ENCODE measurements around the gene CSRP3.

Gene CSRP3

GRCh38 chr11:19187833-19188258, 13.9 kb downstream of the CSRP3 start:
- no peak overlapping the region for H3K4me3 ChIP-seq (ENCODE audit: low read depth, low read length)
- DNase-seq (ENCODE audit: low read depth) = no peak
- no peak for TF ChIP-seq CTCF (IDR thresholded peaks at IDR 0.05; ENCODE audit: control insufficient read depth, extremely low read depth, insufficient read depth)

- TF ChIP-seq CTCF (IDR thresholded peaks at IDR 0.05; ENCODE audit: control insufficient read depth, extremely low read depth, insufficient read depth) = no peak
- no peak for DNase-seq (ENCODE audit: low read depth)
- no peak overlapping the region for H3K4me3 ChIP-seq (ENCODE audit: low read depth, low read length)
Measured at GRCh38 chr11:19187114-19187832, 14.5 kb downstream of the CSRP3 start.

- H3K4me3 ChIP-seq (ENCODE audit: low read depth, low read length) = no peak overlapping the region
- TF ChIP-seq CTCF (IDR thresholded peaks at IDR 0.05; ENCODE audit: control insufficient read depth, extremely low read depth, insufficient read depth) = no peak
- no peak for DNase-seq (ENCODE audit: low read depth)
Measured at GRCh38 chr11:19185516-19186052, 16.2 kb downstream of the CSRP3 start.

GRCh38 chr11:19185036-19185435, 16.7 kb downstream of the CSRP3 start:
- no peak overlapping the region for H3K4me3 ChIP-seq (ENCODE audit: low read depth, low read length)
- no peak for TF ChIP-seq CTCF (IDR thresholded peaks at IDR 0.05; ENCODE audit: control insufficient read depth, extremely low read depth, insufficient read depth)
- no peak for DNase-seq (ENCODE audit: low read depth)

GRCh38 chr11:19183646-19184045, 18.1 kb downstream of the CSRP3 start:
- DNase-seq (ENCODE audit: low read depth) = no peak

GRCh38 chr11:19181531-19182261, 20.1 kb downstream of the CSRP3 start:
- DNase-seq (ENCODE audit: low read depth) = no peak
- H3K4me3 ChIP-seq (ENCODE audit: low read depth, low read length) = no peak overlapping the region
- TF ChIP-seq CTCF (IDR thresholded peaks at IDR 0.05; ENCODE audit: control insufficient read depth, extremely low read depth, insufficient read depth) = no peak

More at GRCh38 chr11:19183646-19184045, 18.1 kb downstream of the CSRP3 start:
- no peak for TF ChIP-seq CTCF (IDR thresholded peaks at IDR 0.05; ENCODE audit: control insufficient read depth, extremely low read depth, insufficient read depth)
- no peak overlapping the region for H3K4me3 ChIP-seq (ENCODE audit: low read depth, low read length)
